GM18520 (cell line): ENCODE results near the gene TRAF1.

ENCODE experiments used
- ATAC-seq: cut with Tn5 transposase; IDR thresholded peaks from one replicate; pipeline ENCODE4 v1.9.1; 2021; ENCODE audit not compliant: unreplicated experiment

TRAF1 gene

GRCh38 chr9:120924698-120925534 lies 1.7 kb downstream of the TRAF1 start:
- ATAC-seq: peak; percentile 15

DNA sequence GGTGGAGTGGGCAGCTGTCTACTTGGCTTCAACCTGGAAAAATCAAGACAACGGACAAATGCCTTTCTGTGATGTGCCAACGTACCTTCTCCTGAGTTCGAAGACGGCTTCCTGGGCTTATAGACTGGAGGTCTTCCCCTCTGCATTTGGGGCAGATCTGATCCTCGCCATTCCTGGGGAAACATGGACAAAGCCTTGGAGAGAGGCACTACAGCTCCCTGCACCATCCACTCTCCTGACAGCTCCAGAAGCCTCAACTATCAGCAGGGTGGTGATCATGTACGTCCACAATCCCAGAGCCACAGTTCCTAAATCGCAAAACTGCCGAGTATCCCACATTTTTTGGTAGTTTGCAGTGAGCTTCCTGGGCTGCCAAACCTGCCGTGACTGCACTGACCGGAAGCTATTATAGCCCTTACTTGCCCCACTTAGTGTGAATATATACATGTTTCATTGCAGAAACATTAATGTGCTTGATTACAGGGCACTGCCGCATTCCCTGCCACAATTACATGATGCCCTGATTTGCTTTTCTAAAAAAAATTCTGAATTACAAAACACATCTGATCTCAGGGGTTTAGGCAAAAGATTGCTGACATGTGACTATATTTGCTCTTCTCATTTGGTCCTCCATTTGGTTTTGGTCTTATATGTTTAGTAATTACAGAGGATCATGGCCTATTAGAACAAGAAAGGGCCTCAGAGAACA lies 2.8 kb downstream of the TRAF1 start:
- no peak for ATAC-seq

DNA sequence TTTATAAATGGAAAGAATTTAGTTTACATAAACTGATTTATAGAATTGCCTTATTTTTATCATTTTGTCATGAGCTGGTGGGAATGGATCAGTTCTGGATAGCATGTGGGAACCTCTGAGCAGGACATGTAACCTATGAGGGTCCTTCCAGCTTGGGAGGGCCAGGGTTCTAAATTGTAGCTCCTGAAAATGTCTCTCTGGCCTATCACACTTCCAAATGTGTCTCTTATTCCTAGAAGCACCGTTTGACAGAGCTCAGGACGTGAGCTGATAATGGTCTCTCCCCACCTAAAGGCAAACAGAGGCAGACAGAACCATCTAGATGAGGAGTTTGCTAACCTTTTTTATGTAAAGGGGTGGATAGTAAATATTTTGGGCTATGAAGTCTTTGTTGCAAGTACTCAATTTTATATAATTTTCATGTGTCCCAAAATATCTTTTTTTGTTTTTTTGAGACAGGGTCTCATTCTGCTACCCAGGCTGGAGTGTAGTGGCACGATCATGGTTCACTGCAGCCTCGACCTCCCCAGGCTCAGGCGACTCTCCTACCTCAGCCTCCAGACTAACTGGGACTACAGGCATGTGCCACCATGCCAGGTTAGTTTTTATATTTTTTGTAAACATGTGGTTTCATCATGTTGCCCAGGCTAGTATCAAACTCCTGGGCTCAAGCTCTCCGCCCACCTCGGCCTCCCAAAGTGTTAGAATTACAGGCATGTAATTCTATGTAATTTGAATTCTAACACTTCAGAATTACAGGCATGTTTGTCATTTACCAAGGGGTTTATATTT lies 4.0 kb downstream of the TRAF1 start:
- no peak for ATAC-seq

DNA sequence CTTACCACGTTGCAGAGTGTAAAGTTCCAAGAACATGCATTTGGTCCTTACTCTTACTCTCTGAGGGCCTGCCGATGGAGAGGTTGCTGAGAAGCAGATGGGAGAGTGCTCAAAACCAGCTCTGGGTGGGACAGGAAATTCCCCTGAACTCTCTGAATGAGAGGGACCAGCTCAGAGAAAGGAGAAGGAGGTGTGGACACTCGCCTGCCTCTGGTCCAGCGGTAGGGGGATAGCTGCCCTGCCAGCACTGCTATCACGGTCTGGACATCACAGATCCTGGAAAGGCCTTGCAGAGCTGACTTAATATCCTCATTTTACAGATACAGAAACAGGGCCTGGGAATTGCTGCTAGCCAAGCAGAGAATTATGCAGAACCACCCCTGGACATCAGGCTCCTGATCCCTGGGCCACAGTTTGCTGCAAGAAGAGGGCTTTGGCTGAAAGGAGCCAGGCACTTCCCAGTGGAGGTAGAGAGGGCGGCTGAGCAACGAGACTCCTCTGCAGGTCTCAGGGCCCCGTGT lies 4.9 kb downstream of the TRAF1 start:
- no peak for ATAC-seq

DNA sequence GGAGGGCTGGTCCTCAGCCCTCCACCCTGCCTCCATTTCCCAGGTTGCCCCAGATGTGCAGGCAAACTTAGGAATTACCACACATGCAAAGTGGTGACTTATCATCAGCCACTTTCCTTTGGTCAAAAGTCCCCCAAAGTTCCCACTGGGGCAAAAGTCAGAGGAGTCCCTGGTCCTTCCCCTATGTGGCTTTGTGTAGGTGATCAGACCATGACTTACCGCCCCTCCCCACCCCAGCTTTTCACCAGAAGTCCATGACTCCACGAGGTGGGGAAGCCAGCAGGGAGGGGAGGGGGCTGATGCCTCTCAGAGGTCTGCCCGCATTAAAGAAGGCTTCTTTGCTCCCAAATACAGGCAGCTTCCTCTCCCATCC lies 5.8 kb downstream of the TRAF1 start:
- ATAC-seq: peak; percentile 25

DNA sequence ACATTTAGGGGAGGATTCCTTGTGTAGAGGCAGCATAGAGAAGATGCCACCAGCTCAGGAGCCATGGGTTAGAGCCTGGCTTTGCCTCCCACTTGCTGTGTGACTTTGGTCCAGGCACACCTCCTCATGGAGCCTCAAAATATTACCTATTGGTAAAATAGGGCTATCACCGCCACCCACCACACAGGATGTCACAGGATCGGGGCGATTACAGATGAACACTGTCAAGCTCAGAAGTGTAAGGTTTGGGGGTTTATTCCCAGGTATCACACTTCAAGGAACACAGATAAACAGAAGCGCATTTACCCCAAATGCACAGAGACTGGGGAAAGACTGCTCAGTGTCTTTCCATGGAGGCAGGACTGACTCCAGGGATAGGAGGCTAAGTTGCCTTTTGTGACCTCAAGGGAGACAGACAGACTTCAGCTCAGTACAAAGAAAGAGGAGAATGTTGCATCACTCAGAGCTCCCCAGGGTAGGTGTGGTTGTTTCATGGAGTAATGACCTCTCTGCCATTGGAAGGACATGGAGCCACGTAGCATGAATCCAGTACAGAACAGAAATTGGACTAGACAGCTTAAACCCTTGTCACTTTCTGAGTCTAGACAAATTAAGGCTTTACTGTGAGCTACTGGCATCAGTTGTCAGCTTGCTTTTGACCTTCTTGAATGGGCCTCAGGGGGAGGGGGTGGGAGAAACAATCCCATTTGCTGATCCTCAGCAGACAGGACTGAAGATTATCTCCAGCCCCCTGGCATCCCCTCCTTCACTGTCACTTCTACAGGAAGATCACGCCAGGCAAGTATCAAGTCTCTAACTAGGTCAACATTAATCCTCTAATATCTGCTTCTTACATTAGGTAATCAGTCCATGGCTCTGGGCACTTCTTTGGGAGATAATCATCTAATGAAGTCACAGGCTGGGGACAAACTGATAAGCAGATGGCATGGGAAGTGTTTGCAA lies 6.5 kb downstream of the TRAF1 start:
- ATAC-seq: no peak

DNA sequence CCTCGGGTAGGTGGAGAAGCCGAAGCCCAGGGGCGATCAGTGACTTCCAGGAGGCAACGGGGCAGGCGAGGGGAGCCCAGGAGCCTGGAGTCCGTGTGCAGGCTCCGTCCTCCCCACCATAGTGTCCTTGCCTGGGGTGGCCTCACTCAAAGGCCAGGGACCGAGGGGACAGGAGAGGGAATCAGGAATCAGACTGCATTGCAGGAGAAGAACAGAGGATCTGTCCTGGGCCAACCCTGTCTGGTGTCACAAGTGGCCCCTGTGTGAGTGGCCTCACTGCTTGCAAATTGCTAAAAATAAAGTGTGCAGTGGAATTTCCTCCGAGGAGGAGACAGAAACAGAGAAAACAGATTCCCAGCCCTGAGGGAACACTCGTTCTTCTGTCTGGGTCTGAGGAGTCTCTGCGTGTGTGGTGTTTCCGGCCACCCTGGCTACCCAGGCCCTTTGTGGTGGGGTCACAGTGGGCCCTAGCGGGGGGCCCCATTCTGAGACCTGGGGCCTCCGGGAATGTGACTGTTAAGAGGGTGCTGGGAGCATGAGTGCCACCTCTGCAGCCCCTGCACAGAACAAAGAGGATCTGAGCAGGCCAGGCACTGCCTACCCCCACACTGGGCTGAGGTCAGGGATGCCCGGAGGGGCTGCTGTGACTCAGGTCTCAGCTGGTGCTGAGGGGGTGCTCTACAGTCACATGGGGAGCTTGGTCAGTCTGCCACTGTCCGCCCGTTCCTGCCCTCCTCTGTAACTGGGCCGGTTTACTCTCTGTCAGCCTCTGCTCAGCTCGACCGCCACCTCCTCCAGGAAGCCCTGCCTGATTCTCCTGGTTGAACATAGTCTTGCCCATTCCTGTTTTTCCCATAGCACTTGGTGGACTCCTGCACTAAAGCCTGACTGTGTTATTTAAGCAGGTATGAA lies 7.4 kb downstream of the TRAF1 start:
- ATAC-seq: no peak

DNA sequence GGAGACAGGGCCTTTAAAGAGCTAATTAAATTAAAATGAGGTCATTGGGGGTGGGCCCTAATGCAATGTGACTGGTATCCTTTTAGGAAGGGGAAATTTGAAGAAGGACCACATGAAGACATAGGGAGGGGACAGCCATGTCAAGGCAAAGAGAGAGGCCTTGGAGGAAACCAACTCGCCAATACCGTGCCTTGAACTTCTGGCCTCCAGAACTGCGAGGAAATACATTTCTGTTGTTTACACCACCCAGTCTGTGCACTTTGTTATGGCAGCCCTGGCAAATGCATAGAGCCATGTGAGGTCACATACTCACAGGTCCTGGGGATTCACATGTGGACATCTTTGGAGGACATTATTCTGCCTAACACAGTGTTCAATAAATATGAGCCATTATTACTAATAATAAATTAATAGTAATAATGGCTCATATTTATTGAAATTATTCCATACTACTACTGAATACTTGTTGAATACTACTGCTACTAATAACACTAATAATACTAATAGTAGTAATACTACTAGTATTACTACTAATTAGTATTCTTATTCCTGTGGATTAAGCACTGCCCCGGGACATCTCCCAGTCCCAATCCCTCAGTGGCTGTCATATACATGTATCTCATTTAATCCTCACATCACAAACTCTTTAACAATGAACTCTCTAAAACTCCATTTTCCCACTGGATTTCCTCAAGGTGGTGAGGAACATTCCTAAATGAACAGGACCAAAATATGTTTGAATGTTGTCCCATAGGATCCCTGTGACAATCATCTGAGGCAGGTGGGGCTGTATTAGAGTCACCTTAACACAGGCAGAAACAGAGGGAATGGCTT lies 8.4 kb downstream of the TRAF1 start:
- ATAC-seq: no peak

DNA sequence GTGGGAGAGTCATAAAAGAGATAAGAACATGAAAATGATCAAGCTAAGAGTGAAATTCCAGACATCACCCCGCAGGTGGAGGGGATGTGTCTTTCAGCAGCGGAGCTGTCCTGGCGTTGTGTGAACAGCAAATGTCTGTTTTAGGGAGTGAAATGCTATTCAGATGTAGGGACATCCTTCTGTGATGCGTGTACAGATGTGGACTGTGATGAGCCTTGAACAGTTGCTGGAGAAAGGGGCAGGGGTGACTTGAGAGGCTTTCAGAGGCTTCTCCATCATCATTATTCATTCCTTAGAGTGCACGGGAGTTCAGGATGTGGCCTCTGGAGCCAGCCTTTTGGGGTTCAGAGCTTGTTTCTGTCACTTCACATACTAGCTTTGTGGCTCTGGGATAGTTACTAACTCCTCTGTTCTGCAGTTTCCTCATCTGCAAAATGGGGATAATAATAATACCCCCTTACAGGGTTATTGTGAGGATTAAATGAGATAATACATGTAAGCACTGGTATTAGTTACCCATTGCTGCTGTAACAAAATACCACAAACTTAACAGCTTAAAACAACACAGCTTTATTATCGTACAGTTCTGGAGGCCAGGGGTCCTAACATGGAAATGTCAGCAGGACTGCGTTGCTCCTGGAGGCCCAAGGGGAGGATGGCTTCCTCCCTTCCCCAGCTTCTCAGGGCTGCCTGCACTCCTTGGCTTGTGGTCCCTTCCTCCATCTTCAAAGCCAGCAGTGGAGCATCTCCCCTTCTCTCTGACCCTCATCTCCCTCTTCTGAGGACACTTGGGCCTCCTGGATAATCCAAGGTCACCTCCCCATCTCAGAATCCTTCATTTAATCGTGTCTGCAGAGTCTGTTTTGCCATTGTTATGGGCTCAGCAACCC lies 9.4 kb downstream of the TRAF1 start:
- no peak for ATAC-seq

- ATAC-seq: no peak
Observed at GRCh38 chr9:120916588-120916987, 10.0 kb downstream of the TRAF1 start.

- ATAC-seq: no peak
Observed at GRCh38 chr9:120915854-120916470, 10.6 kb downstream of the TRAF1 start.

GRCh38 chr9:120914953-120915352 lies 11.6 kb downstream of the TRAF1 start:
- ATAC-seq: no peak

DNA sequence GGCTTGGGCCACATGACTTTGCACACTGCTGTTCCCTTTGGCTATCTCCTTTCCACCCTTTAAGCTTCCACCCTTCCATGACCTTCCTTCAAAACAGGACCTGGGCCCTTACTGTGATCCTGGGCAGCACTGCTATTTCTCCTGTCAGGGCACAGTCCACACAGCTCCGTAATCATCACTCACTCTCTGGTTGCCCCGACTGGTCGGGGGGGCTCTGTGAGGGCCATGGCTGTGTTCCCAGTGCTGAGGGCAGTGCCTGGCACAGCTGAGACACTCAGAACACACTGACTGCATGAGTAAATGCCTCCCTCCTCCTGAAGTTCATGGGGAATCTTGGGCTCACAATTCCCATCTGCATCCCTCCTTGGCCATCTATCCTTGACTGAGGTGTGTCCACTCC lies 12.2 kb downstream of the TRAF1 start:
- ATAC-seq: no peak

DNA sequence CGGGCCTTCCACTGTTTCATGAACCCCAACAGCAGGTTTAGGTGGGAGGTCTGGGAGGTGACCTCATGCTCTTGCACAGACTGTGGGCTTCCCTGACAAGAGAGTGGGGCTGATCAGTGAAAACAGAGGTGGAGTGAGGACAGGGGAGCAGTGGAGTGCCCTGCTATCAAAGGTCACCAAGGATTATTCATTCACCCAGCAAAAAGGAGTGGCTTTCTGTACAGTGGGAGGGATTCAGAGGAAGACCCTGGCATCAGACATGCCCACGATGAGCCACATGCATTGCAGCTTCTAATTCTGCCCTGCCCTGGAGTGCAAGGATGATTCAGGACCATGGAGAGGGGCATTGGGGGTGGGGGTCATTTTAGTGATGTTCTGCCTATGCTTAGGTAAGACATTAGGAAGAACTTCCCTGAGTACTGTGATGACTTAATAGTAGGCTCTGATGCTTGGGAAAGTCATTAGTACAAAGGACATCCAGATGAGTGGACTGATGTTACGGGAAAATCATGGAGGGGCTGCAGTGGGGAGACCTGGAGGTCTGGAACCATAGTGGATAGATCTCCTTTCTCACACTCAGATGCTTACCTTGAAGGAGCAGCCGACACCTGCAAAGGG lies 12.8 kb downstream of the TRAF1 start:
- ATAC-seq: no peak

- no peak for ATAC-seq
Observed at GRCh38 chr9:120912958-120913646, 13.5 kb downstream of the TRAF1 start.

DNA sequence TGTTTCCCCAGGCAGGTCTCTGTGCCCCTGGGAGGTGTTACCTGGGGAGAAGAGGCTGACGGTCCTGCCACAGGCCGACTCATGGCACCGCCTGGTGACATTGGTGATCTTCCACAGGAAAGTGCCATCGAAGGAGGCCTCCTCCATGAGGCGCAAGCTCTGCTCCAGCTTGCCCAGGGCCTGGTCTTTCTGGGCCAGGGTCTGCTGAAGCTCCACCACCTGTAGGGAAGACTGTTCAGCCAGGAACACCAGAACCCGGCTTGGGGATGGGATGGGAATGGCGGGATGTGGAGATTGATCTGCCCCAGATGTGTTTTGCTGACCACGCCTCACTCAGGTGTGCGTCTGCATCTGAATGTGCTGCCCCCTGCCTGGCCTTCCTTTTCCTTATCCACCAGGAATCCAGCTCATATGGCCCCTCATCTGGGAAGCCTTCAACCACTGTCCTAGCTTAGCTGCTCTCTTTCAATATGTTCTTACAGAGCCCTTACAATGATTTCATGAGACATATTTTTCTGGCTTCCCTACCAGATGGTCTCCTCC lies 15.2 kb downstream of the TRAF1 start:
- no peak for ATAC-seq
